HCEC 1CT (cell line): ENCODE data around the gene MNDA.

Source experiments
- DNase-seq: peaks from one replicate; pipeline ENCODE4 v3.0.0-alpha.2; 2017

The MNDA gene

DNA sequence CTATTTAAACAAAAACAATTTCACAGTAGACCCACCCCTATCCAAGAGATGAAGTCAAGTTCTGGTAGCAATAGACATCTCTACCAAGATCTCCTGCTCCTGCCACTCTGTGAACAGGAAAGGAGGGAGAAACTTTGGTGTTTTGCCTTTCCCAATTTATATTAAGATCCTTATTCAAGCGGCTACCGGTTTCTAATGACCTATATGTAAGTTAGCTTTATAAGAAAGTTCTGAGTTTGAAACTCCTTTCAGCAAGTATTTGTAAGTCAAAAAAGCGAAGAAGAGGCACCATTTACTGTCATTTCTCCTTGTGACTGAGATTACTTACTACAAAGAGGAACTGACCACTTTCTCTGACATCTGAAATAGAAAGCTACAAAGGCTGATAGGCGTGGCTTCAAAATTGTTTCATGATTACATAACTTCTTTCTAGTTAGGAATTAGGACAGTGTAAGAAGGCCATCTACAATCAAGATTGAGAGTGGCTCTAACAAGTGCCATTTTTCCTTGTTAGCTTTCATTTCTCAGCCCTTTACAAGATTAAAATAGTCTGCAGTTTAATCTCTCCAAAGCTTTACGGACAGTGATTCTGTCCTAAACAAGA, at the start of gene MNDA:
Gene MNDA (plus strand): TSS at position 448 of the 604 bp plus-strand sequence. CDS start 10,803 bp downstream, outside the sequence.
- no peak for DNase-seq

DNA sequence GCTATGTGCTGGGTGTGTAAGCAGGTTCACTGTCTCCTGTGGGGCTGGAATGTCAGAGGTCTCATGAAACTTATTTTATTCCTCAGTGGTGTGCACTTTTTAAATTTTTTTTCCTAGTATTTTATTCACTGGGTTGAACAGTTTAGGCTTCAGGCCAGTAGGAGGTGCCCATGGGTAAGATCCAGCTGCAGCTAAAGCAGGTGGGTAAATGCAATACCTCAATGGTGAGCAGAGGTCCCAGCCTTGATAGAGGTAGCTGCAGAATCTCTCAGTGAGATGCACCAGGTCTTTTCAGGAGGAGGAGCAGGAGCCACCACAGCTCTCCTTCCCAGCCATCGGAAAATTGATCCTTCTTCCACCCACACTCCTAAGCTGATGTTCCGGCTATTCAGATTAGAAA, 37.5 kb upstream of the MNDA start:
- no peak for DNase-seq

GRCh38 chr1:158794247-158794646, 36.9 kb upstream of the MNDA start:
- DNase-seq, result no peak

- peak; percentile 16 for DNase-seq
Measured at GRCh38 chr1:158798531-158798930, 32.6 kb upstream of the MNDA start.

DNA sequence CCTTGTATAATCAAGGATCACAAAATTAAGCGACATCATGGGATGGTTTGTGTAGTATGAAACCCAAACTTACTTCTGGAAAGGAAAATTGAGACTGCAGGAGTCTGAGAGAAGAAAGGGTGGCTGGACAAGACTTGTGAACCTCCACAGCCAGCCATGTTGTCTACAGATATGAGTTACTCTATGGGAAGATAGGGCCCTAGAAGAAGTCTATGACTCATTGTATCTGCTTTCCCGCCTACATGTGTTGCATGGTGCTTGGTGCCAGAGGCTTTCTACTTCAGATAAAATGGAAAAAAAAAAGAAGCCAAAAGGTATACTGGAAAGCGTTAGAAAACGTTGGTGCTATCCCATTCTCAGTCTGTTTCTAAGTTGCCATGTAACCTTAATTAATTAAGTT, 31.5 kb upstream of the MNDA start:
- DNase-seq, result no peak

DNA sequence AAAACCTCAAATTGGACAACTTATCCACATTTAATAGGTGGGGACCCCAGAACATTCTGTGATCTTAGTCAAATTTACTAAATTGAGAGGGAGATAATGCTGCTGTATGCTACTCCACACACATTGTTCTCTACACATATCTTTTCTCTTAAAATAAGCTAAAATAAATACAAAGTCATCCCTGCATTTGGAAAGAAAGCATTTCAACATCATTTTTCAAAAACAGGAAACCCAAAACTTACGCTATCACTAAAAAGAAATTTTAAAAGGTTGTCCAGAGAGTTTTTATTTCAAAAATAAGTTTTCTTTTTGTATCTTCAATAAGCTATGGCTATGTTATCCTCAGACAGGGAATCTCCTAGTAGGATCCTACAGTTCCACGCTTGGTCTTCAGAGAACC, 30.6 kb upstream of the MNDA start:
- DNase-seq, result no peak

GRCh38 chr1:158801396-158801795, 29.8 kb upstream of the MNDA start:
- no peak for DNase-seq

GRCh38 chr1:158803678-158804077, 27.5 kb upstream of the MNDA start:
- no peak for DNase-seq

- no peak for DNase-seq
Measured at GRCh38 chr1:158806916-158807536, 24.1 kb upstream of the MNDA start.

DNA sequence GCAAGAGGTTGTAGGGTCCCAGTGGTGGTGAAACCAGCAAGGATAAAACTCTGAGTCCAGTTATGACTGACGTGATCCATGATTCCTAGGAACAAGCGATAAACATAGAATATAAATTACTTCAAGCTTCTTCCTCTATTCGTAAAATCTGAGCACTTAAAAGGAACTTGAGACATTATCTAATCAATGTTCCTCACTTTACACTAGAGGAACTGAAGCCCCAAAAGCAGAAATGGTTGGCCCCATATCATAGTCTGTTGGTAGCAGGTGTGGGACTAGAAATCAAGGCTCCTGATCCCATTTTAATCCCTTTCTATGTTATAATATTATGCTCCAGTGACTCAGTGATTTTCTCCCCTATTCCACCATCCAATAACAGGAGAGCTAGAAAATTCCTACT, 21.9 kb upstream of the MNDA start:
- DNase-seq, result no peak

DNA sequence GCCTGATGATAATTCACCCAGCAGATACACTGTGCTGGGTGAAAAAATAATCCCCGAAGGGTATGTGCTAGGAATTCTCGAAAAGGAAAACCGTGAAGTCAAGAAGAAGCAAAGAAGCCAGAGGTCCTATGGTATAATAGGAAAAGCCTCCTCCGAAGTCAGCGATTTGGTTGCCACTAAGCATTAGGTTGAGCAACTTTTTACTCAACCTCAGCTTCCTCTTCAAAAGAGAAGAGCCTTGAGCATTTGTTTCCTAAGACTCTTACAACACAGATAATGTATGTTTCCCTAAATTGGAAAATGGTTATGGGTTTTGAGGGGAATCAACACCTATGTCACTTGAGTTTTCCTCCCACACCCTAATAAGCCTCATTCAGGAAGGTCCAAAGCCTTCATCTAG, 21.3 kb upstream of the MNDA start:
- DNase-seq, result no peak

GRCh38 chr1:158810311-158810710, 20.8 kb upstream of the MNDA start:
- DNase-seq, result no peak

DNA sequence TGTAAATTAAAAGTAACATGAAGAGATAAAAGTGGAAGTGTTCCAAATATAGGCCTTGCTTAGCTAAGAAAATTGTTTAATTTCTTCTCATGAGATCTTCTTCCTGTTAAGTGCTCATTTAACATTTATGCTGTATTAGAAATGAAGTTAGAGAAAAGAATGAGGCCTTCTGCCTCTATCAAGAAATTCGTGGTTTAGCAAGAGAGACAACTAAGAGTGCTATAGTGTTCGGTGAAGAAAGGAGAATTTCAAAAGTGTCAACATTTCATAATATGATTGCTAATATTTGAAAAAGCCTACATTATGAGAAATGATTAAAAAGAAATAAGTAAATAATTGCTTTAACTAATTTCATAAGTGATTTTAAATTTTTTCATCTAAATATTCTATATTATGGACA, 18.8 kb upstream of the MNDA start:
- no peak for DNase-seq

GRCh38 chr1:158813164-158813563, 18.0 kb upstream of the MNDA start:
- no peak for DNase-seq

GRCh38 chr1:158814970-158815369, 16.2 kb upstream of the MNDA start:
- DNase-seq, result no peak

DNA sequence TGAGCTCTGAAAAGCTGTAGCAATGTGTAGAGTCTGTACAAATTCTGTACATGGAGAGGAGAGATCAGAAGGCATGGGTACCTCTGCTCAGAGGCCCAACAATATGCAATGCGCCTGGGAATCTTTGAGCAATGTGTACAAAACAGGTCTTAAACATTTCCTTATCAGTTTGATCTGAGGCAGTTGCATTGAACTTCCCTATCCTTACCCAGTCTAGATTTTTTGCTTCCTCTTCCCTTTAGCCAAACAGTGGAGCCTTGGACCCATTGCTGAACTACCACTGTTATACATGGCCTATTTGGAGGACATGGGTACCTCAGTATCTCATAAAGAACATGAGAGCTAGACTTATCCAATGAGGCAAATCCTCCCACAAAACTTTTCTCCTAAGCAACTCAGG, 12.6 kb upstream of the MNDA start:
- no peak for DNase-seq

DNA sequence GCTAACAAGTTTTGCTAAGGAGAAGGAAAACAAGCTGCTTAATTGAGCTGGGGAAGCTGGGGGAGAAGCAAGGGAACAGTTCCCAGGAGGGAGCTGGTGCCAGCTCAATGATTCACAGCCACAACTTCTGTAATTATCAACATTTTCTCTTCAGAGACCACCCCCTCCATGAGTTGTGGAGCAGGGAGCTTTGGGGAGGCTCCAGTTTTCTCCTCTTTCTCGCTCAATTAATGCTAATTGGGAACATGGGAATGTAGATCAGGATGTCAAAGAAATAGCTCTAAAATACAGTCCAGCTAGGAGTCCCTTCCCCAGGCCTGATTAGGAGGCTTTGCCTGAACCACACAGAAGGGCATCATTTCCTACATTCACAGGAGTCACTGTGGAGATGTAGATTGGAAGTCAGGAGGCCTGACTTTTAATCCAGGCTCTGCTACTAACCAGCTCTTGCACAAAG, 12.1 kb upstream of the MNDA start:
- no peak for DNase-seq

- DNase-seq, result no peak
Measured at GRCh38 chr1:158819461-158820443, 11.4 kb upstream of the MNDA start.

GRCh38 chr1:158821723-158822122, 9.4 kb upstream of the MNDA start:
- DNase-seq, result no peak

DNA sequence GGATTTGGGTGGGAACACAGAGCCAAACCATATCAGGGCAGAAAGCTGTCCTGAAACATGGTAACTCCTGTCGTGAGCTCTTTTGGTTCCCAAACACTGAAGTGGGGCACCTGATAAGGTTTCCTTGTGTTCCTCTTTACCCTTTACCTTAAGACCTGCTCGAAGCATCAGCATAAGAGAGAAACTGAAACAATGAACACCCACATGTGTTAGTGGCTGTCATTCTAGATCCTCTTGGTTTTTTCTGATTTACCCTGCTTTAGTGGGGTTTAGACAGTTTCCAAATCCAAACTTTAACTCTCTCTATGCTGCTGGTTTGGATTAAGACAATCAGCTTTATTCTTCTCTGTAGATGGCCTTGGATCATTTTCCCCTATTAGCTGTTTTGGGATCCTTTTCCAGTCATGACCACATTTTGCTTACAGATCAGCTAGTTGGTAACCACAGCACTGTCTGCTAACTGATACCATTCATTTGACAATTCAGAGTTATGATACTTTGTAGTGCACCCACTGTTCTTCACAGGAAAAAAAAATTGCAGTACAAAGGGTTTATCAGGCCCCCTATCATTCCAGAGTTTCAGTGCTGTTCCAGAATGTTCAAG, 975 bp upstream of the MNDA start:
- no peak for DNase-seq

GRCh38 chr1:158833264-158833663, 2.1 kb downstream of the MNDA start:
- DNase-seq, result no peak

GRCh38 chr1:158836038-158836437, 4.9 kb downstream of the MNDA start:
- no peak for DNase-seq

- DNase-seq, result no peak
Measured at GRCh38 chr1:158838660-158839059, 7.5 kb downstream of the MNDA start.
